Vagina (tissue), 2 donors: ENCODE results near the gene ATP13A2.

Experiments used
- POLR2AphosphoS5 ChIP-seq, 2 donors: sonication (generic); formaldehyde crosslinking; IDR thresholded peaks; one replicate each; pipeline ENCODE4 v1.9.0; 2017; ENCODE audit warnings: antibody characterized with exemption in 2 of 2, mild to moderate bottlenecking in 2 of 2, low read depth in 1 of 2; ENCODE audit not compliant: insufficient read depth in 1 of 2
- TF ChIP-seq, protein P1 (sequence below), 3 experiments: fragments of 450-650 bp in 2 of 3; fragments of 200-600 bp in 1 of 3; sonication (generic) in 1 of 3; IDR thresholded peaks; one replicate each; pipeline ENCODE4 v1.5.1; 2017 to 2019; ENCODE audit warnings: antibody characterized with exemption in 3 of 3, mild to moderate bottlenecking in 2 of 3, moderate library complexity in 2 of 3

DNA sequence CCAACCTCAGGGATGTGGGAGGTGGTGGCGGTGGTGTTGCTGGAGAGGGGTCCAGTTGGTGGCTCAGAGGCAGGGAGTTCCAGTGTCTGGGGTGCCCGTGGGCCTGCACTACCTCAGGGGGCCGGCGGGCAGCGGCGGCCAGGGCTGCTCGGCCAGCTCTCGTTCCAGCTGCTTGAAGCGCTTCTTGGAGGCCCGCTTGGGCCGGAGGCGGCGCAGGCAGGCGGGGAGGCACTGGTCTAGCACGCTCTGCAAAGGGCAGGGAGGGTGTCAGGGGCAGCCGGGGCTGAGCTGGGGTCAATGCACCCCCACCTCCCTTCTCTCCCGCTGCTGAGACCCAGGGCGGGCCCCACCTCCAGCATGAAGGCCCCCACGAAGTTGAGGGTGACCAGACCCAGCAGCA is 25.6 kb downstream of the ATP13A2 start:
- TF ChIP-seq POLR2AphosphoS5 (IDR thresholded peaks at IDR 0.05; ENCODE audit: insufficient read depth in 1 of 2, low read depth in 1 of 2): no peak
- TF ChIP-seq, protein P1, sequence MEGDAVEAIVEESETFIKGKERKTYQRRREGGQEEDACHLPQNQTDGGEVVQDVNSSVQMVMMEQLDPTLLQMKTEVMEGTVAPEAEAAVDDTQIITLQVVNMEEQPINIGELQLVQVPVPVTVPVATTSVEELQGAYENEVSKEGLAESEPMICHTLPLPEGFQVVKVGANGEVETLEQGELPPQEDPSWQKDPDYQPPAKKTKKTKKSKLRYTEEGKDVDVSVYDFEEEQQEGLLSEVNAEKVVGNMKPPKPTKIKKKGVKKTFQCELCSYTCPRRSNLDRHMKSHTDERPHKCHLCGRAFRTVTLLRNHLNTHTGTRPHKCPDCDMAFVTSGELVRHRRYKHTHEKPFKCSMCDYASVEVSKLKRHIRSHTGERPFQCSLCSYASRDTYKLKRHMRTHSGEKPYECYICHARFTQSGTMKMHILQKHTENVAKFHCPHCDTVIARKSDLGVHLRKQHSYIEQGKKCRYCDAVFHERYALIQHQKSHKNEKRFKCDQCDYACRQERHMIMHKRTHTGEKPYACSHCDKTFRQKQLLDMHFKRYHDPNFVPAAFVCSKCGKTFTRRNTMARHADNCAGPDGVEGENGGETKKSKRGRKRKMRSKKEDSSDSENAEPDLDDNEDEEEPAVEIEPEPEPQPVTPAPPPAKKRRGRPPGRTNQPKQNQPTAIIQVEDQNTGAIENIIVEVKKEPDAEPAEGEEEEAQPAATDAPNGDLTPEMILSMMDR (IDR thresholded peaks at IDR 0.05): no peak
